ENCODE data around the gene HELT.
"Not testable (repeated sequence)": the region's sequence is repeated elsewhere in the genome, so short reads cannot be mapped to it uniquely, and the experiment has no call there.

DNA sequence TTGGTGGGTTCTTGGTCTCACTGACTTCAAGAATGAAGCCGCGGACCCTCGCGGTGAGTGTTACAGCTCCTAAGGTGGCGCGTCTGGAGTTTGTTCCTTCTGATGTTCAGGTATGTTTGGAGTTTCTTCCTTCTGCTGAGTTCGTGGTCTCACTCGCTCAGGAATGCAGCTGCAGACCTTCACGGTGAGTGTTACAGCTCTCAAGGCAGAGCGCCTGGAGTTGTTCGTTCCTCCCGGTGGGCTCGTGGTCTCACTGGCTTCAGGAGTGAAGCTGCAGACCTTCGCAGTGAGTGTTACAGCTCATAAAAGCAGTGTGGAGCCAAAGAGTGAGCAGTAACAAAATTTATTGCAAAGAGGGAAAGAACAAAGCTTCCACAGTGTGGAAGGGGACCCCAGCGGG is 29.0 kb upstream of the HELT start:
- TF ChIP-seq, protein P1, sequence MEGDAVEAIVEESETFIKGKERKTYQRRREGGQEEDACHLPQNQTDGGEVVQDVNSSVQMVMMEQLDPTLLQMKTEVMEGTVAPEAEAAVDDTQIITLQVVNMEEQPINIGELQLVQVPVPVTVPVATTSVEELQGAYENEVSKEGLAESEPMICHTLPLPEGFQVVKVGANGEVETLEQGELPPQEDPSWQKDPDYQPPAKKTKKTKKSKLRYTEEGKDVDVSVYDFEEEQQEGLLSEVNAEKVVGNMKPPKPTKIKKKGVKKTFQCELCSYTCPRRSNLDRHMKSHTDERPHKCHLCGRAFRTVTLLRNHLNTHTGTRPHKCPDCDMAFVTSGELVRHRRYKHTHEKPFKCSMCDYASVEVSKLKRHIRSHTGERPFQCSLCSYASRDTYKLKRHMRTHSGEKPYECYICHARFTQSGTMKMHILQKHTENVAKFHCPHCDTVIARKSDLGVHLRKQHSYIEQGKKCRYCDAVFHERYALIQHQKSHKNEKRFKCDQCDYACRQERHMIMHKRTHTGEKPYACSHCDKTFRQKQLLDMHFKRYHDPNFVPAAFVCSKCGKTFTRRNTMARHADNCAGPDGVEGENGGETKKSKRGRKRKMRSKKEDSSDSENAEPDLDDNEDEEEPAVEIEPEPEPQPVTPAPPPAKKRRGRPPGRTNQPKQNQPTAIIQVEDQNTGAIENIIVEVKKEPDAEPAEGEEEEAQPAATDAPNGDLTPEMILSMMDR (IDR thresholded peaks at IDR 0.05): not testable (repeated sequence)
- TF ChIP-seq EP300 (IDR thresholded peaks at IDR 0.05): not testable (repeated sequence)
